H1 (cell line): ENCODE results near the gene TEKT4. TPM values are rescaled to one million over a fixed set of nuclear protein-coding genes. Genes with fewer than 3 reads are reported as not detected.
A peak's percentile ranks its signal among the peaks of the same experiment; 100 is the strongest.
"Not testable (repeated sequence)": the region's sequence is repeated elsewhere in the genome, so short reads cannot be mapped to it uniquely, and the experiment has no call there.

Source experiments
- CTCF ChIA-PET: fragments of 300-600 bp; sonication (Branson Sonifier 250); formaldehyde crosslinking; loops from one replicate; lab custom pipeline; 2021; ENCODE audit not compliant: partially characterized antibody; lab: Charles Lee
- POLR2A ChIA-PET: fragments of 300-600 bp; sonication (Branson Sonifier 250); formaldehyde crosslinking; loops from one replicate; lab custom pipeline; 2021; ENCODE audit warnings: inconsistent platforms; ENCODE audit not compliant: partially characterized antibody; lab: Charles Lee
- DNase-seq, 2 experiments: peaks; one replicate each; pipeline versions ENCODE4 v3.0.0 to v3.0.0-alpha.2; 2010 to 2022; ENCODE audit warnings: low spot score in 2 of 2, low read depth in 1 of 2, mixed read lengths in 1 of 2
- FAIRE-seq: peaks from 2 replicates; lab custom pipeline; 2011; peaks lifted over from hg19 to GRCh38; lab: Jason Lieb, UNC
- H2AFZ ChIP-seq: 2 replicates; pipeline ENCODE4 v1.8.1; 2012; ENCODE audit warnings: low read length, inconsistent platforms
- H2AK5ac ChIP-seq: 2 replicates; pipeline ENCODE4 v1.6.1; 2013; ENCODE audit warnings: low read depth, low read length
- H2BK120ac ChIP-seq: replicated peaks from 2 replicates; pipeline ENCODE3; 2013; ENCODE audit warnings: low read depth, low read length, inconsistent platforms
- H2BK12ac ChIP-seq: 2 replicates; pipeline ENCODE4 v1.6.1; 2013; ENCODE audit warnings: low read depth, low read length
- H2BK15ac ChIP-seq: 2 replicates; pipeline ENCODE4 v1.6.1; 2013; ENCODE audit warnings: low read length
- H2BK20ac ChIP-seq: 2 replicates; pipeline ENCODE4 v1.6.1; 2013; ENCODE audit warnings: low read length
- H2BK5ac ChIP-seq: 2 replicates; pipeline ENCODE4 v1.6.1; 2013; ENCODE audit warnings: low read depth, low read length
- H3K14ac ChIP-seq: 2 replicates; pipeline ENCODE4 v1.6.1; 2013; ENCODE audit warnings: inconsistent platforms; ENCODE audit not compliant: insufficient read length
- H3K18ac ChIP-seq: 2 replicates; pipeline ENCODE4 v1.6.1; 2013; ENCODE audit warnings: low read length; ENCODE audit errors: extremely low read depth
- H3K23ac ChIP-seq: 2 replicates; pipeline ENCODE4 v1.6.1; 2013; ENCODE audit warnings: inconsistent platforms; ENCODE audit not compliant: insufficient read length
- H3K23me2 ChIP-seq: 2 replicates; pipeline ENCODE4 v1.6.1; 2013; ENCODE audit warnings: low read depth, low read length
- H3K27ac ChIP-seq: 2 replicates; pipeline ENCODE4 v1.6.1; 2011; ENCODE audit warnings: low read depth, low read length, inconsistent platforms
- H3K27me3 ChIP-seq, 4 experiments: replicated peaks in 1 of 4; 1 replicate in 1 of 4; 2 replicates in 3 of 4; pipeline versions ENCODE4 v1.6.1 to v1.8.1; 2011 to 2013; ENCODE audit warnings: low read length in 3 of 4, mild to moderate bottlenecking in 3 of 4, inconsistent platforms in 2 of 4, mixed read lengths in 2 of 4, moderate library complexity in 1 of 4; ENCODE audit not compliant: control insufficient read depth in 3 of 4, insufficient read depth in 3 of 4; ENCODE audit errors: extremely low read depth in 1 of 4
- H3K36me3 ChIP-seq, 4 experiments: 2 replicates each; pipeline versions ENCODE4 v1.6.1 to v1.8.1; 2011 to 2013; ENCODE audit warnings: mild to moderate bottlenecking in 4 of 4, low read length in 3 of 4, moderate library complexity in 2 of 4, control low read depth in 1 of 4, inconsistent platforms in 1 of 4; ENCODE audit not compliant: insufficient read depth in 4 of 4, control insufficient read depth in 2 of 4
- H3K4ac ChIP-seq: replicated peaks from 2 replicates; pipeline ENCODE3; 2013; ENCODE audit warnings: low read length, low read depth, mixed read lengths, inconsistent platforms; ENCODE audit not compliant: insufficient read length
- H3K4me1 ChIP-seq, 4 experiments: replicated peaks in 1 of 4; 1 replicate in 1 of 4; 2 replicates in 3 of 4; pipeline versions ENCODE4 v1.6.1 to v1.8.1; 2011 to 2013; ENCODE audit warnings: low read length in 3 of 4, inconsistent platforms in 2 of 4, mixed read lengths in 1 of 4; ENCODE audit not compliant: insufficient read depth in 4 of 4, control insufficient read depth in 3 of 4
- H3K4me2 ChIP-seq, 2 experiments: 2 replicates each; pipeline versions ENCODE4 v1.6.1 to v1.8.1; 2011 to 2013; ENCODE audit warnings: low read depth in 2 of 2, low read length in 2 of 2, control low read depth in 1 of 2, inconsistent platforms in 1 of 2, mild to moderate bottlenecking in 1 of 2; ENCODE audit not compliant: insufficient read depth in 1 of 2
- H3K4me3 ChIP-seq, 4 experiments: fragments of 200-600, 300-600 bp in 1 of 4; sonication (generic), shearing (Covaris generic), sonication (Bioruptor Twin) in 1 of 4; 2 replicates each; pipeline versions ENCODE4 v1.5.1 to v1.8.1; 2011 to 2016; ENCODE audit warnings: low read length in 4 of 4, low read depth in 3 of 4, control low read depth in 2 of 4, inconsistent platforms in 2 of 4, mild to moderate bottlenecking in 2 of 4, mixed read lengths in 1 of 4, moderate library complexity in 1 of 4; ENCODE audit not compliant: insufficient read depth in 2 of 4; ENCODE audit errors: extremely low read depth in 1 of 4
- H3K56ac ChIP-seq: replicated peaks from 2 replicates; pipeline ENCODE3; 2013; ENCODE audit warnings: low read depth, mild to moderate bottlenecking, mixed read lengths, low read length, inconsistent platforms; ENCODE audit not compliant: insufficient read length
- H3K79me1 ChIP-seq: 2 replicates; pipeline ENCODE4 v1.6.1; 2013; ENCODE audit warnings: low read depth, low read length, control low read depth
- H3K79me2 ChIP-seq, 2 experiments: 2 replicates each; pipeline versions ENCODE4 v1.6.1 to v1.8.1; 2012 to 2013; ENCODE audit warnings: low read length in 2 of 2, mild to moderate bottlenecking in 2 of 2, inconsistent platforms in 1 of 2; ENCODE audit not compliant: insufficient read depth in 2 of 2, control insufficient read depth in 1 of 2
- H3K9ac ChIP-seq, 4 experiments: replicated peaks in 1 of 4; 1 replicate in 1 of 4; 2 replicates in 3 of 4; pipeline versions ENCODE4 v1.6.1 to v1.8.1; 2011 to 2013; ENCODE audit warnings: low read depth in 3 of 4, low read length in 3 of 4, control low read depth in 2 of 4, mild to moderate bottlenecking in 2 of 4, moderate library complexity in 2 of 4, inconsistent platforms in 1 of 4; ENCODE audit errors: extremely low read depth in 1 of 4
- H3K9me3 ChIP-seq, 2 experiments: 2 replicates each; pipeline versions ENCODE4 v1.6.1 to v1.8.1; 2012 to 2013; ENCODE audit warnings: mild to moderate bottlenecking in 2 of 2, moderate library complexity in 2 of 2, control low read depth in 1 of 2, inconsistent platforms in 1 of 2, low read depth in 1 of 2, low read length in 1 of 2, mixed read lengths in 1 of 2; ENCODE audit not compliant: insufficient read depth in 2 of 2
- H4K20me1 ChIP-seq, 2 experiments: replicated peaks in 1 of 2; 2 replicates each; pipeline versions ENCODE3 to v1.8.1; 2011 to 2013; ENCODE audit warnings: inconsistent platforms in 2 of 2, low read length in 2 of 2, mild to moderate bottlenecking in 1 of 2; ENCODE audit not compliant: insufficient read depth in 2 of 2, control insufficient read depth in 1 of 2
- H4K5ac ChIP-seq: 2 replicates; pipeline ENCODE4 v1.6.1; 2013; ENCODE audit warnings: low read length, low read depth, mixed read lengths, inconsistent platforms; ENCODE audit not compliant: insufficient read length
- H4K8ac ChIP-seq: 2 replicates; pipeline ENCODE4 v1.8.0; 2013; ENCODE audit warnings: mild to moderate bottlenecking, moderate library complexity, low read length, inconsistent platforms; ENCODE audit not compliant: insufficient read depth; ENCODE audit errors: extremely low read depth
- H4K91ac ChIP-seq: replicated peaks from 2 replicates; pipeline ENCODE3; 2013; ENCODE audit warnings: low read length, mixed read lengths, inconsistent platforms; ENCODE audit not compliant: insufficient read length
- WGBS, 2 experiments: shearing (Covaris generic) in 1 of 2; methylation state at CpG; one replicate each; pipeline versions ENCODE4 v1.1.6 to v1.1.7; 2013 to 2015; ENCODE audit warnings: low lambda C conversion rate in 2 of 2, mixed read lengths in 2 of 2, inconsistent platforms in 1 of 2, low coverage in 1 of 2, missing lambda C conversion rate in 1 of 2; ENCODE audit not compliant: insufficient replicate concordance in 2 of 2, insufficient coverage in 1 of 2, insufficient read length in 1 of 2; ENCODE audit errors: extremely low coverage in 1 of 2, missing lambda C conversion rate in 1 of 2; 5-methylcytosine and 5-hydroxymethylcytosine counted together
- polyA plus RNA-seq, 7 experiments: library from polyadenylated mRNA; depleted of rRNA in 3 of 7; stranded (reverse) in 5 of 7; unstranded in 2 of 7; fragments of >200 nt in 5 of 7; fragments of 200-250 nt in 2 of 7; gene quantifications; 1 replicate in 5 of 7; 2 replicates in 1 of 7; 4 replicates in 1 of 7; pipeline versions ENCODE4 v1.2.1 to v1.2.3, GENCODE V29; 2011 to 2013; ENCODE audit warnings: missing spikeins in 2 of 7, mixed read lengths in 2 of 7
- total RNA-seq: library from RNA; stranded (reverse); fragmentation: NEBNext Ultra II Directional; extraction: Animal tissue kit (Norgen Biotek cat#: 25700); gene quantifications from 2 replicates; pipeline ENCODE4 v1.2.1, GENCODE V29; 2021

Gene TEKT4
- total and polyA plus RNA-seq, 2 of the 8 experiments (the other 6 are each of a cell fraction or from before 2014, with no cell fraction given), result not detected

DNA sequence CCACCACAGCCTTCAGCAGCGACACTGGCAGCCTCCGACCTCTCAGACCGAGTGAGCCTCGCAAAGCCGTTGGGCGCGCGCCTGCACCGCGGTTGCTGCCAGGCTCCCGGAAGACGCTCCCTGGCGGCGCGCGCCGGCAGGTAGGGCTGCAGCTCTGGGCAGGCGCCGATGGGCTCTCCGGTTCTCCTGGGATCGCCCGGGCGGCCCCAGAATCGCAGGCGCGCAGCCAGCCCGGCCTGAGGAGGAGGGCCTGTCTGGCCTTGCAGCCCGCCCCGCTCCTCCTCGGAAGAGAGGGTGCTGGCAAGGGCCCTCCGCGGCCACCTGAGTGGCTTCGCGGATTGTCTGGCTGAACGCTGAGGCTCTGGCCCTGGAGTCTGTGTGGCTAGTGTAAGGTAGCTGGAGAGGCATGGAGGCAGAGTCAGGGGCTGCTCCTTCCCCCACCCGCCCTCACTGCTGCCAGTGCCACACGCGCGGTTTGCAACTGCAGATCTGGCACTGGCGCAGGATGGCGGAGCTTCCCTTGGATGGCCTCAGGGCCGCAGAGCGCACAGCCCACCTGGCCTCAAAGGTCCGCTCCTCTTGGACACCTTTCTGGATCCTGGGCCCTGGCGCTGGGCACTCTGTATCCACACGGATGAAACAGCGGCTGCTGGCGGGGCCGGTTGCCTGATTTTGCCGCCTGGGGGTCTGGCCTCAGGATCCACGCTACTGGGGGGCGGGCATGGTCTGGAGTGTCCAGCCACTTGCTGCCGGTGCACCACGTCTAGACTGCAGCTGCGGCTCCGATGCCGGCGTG, 13.7 kb upstream of the TEKT4 start:
- H3K4me1 ChIP-seq, H4K91ac ChIP-seq, H2BK12ac ChIP-seq, H2BK20ac ChIP-seq, H4K8ac ChIP-seq, H3K27ac ChIP-seq, H3K14ac ChIP-seq, H3K79me1 ChIP-seq, H4K5ac ChIP-seq, H3K79me2 ChIP-seq, H2BK5ac ChIP-seq, H3K18ac ChIP-seq, POLR2A ChIA-PET, H3K23me2 ChIP-seq, H2AFZ ChIP-seq, H3K4ac ChIP-seq, H2BK15ac ChIP-seq, H4K20me1 ChIP-seq, H3K56ac ChIP-seq, CTCF ChIA-PET, H3K4me2 ChIP-seq, FAIRE-seq, H3K9ac ChIP-seq, H2AK5ac ChIP-seq, H3K23ac ChIP-seq, H2BK120ac ChIP-seq, H3K27me3 ChIP-seq, H3K36me3 ChIP-seq, H3K4me3 ChIP-seq: not testable (repeated sequence)
- 97% methylated on average over 38 of the region's 58 CpGs; no CpG with 5 or more reads in 1 of the 2 experiments for WGBS, 2 experiments
- DNase-seq, result peak in 1 of 2 experiments; percentile 83
- H3K9me3 ChIP-seq, result peaks cover 10 to 49% of the 10 kb centered on the region in 2 experiments; a peak in 3 of 4 replicates
